Gastrocnemius medialis (tissue), 4 donors: ENCODE data around the gene PRR7. TPM values are rescaled to one million over a fixed set of nuclear protein-coding genes. Genes with fewer than 3 reads are reported as not detected.

Source experiments
- ATAC-seq, 2 donors: fragments of 150-250 bp; one replicate each; pipeline ENCODE4 v1.9.1; 2016
- DNase-seq, 2 donors: peaks; one replicate each; pipeline ENCODE4 v3.0.0-alpha.2; 2019
- H3K27ac ChIP-seq, 4 donors: fragments of 200-600 bp; sonication (generic); 1 replicate in 1 of 4; 2 replicates in 3 of 4; pipeline ENCODE4 v1.5.1; 2016 to 2018; ENCODE audit warnings: mild to moderate bottlenecking in 2 of 4, moderate library complexity in 1 of 4
- H3K27me3 ChIP-seq, 3 donors: fragments of 200-600 bp; sonication (generic) in 2 of 3; 1 replicate in 1 of 3; 2 replicates in 2 of 3; pipeline versions ENCODE4 v1.5.1 to v1.6.0; 2016 to 2019; ENCODE audit warnings: mild to moderate bottlenecking in 1 of 3, moderate library complexity in 1 of 3
- H3K36me3 ChIP-seq, 2 donors: fragments of 200-600 bp; sonication (generic) in 1 of 2; one replicate each; pipeline ENCODE4 v1.5.1; 2017 to 2018
- H3K4me1 ChIP-seq, 2 donors: fragments of 200-600 bp; sonication (generic) in 1 of 2; one replicate each; pipeline ENCODE4 v1.5.1; 2016 to 2017; ENCODE audit warnings: mild to moderate bottlenecking in 2 of 2
- H3K4me3 ChIP-seq, 4 donors: fragments of 200-600 bp; sonication (generic) in 3 of 4; 1 replicate in 1 of 4; 2 replicates in 3 of 4; pipeline ENCODE4 v1.5.1; 2016 to 2019; ENCODE audit warnings: mild to moderate bottlenecking in 2 of 4
- H3K9me3 ChIP-seq, 3 donors: fragments of 200-600 bp; sonication (generic) in 2 of 3; 1 replicate in 1 of 3; 2 replicates in 2 of 3; pipeline ENCODE4 v1.5.1; 2016 to 2019
- CTCF ChIP-seq, 5 experiments: fragments of 450-650 bp in 3 of 5; fragments of 200-600 bp in 2 of 5; sonication (generic) in 2 of 5; IDR thresholded peaks in 4 of 5; conservative IDR thresholded peaks in 1 of 5; 1 replicate in 4 of 5; 2 replicates in 1 of 5; pipeline ENCODE4 v1.5.1; 2016 to 2019; ENCODE audit warnings: antibody characterized with exemption in 5 of 5, mild to moderate bottlenecking in 3 of 5, moderate library complexity in 3 of 5
- POLR2A ChIP-seq, 2 donors: fragments of 450-650 bp; IDR thresholded peaks; one replicate each; pipeline ENCODE4 v1.6.1; 2017; ENCODE audit warnings: antibody characterized with exemption in 2 of 2, mild to moderate bottlenecking in 2 of 2, moderate library complexity in 2 of 2
- in situ Hi-C, 4 donors: fragments of 200-750 bp; cut with MboI; loops; one replicate each; pipeline versions ENCODE4 v1.15.0 to v1.8.0; 2017; ENCODE audit warnings: low sequenced_read_pairs in 4 of 4
- intact Hi-C: fragments of 100-400 bp; cut with DNase I; formaldehyde crosslinking; loops from one replicate; pipeline ENCODE4 v1.15.1; 2023; ENCODE audit warnings: low total_unique reads
- total RNA-seq, 4 donors: library from RNA; depleted of rRNA; stranded (reverse); fragments of >200 nt; gene quantifications; one replicate each; pipeline versions ENCODE4 v1.1.0 to v1.2.3, GENCODE V29; 2016

PRR7 gene
- total RNA-seq, 4 donors from 2014 or later = 0.63 to 2.0 (median 1.4) TPM; not detected in 1

GRCh38 chr5:177459819-177460628 lies 13.4 kb downstream of the PRR7 start:
- ATAC-seq = no peak
- Histone ChIP-seq H3K4me3 (no peak overlapping the region), H3K9me3 (no peaks in the 10 kb centered on the region), H3K4me1 (peaks cover 4 to 17% of the 10 kb centered on the region in 2 donors), H3K27me3 (no peaks in the 10 kb centered on the region), H3K27ac (no peak overlapping the region), H3K36me3 (no peaks in the 10 kb centered on the region)
- intact Hi-C loops (loop anchor here (5.0 to 10.0 kb wide), 2 partner anchors 148 to 345 kb away; partner anchors contain the start of gene MXD3), in situ Hi-C loops (loop anchor here in 2 of 4 donors (5.0 to 10.0 kb wide), 2 partner anchors 55 to 68 kb away; partner anchors contain the start of genes F12 (in 1 of the 2) and PFN3 (in 1 of the 2))
- no peak for TF ChIP-seq CTCF (IDR thresholded peaks at IDR 0.05 in 4 of 5, conservative IDR thresholded peaks at IDR 0.05 in 1 of 5)
- no peak for DNase-seq

GRCh38 chr5:177462021-177462670 lies 15.5 kb downstream of the PRR7 start:
- Histone ChIP-seq H3K4me1 (peaks cover 0 to 3% of the 10 kb centered on the region in 2 donors), H3K9me3 (no peaks in the 10 kb centered on the region), H3K4me3 (peak overlapping the region in 1 of 4 donors; percentile 33), H3K27ac (peak overlapping the region; percentile 47 to 69 (median 58)), H3K36me3 (no peaks in the 10 kb centered on the region), H3K27me3 (no peaks in the 10 kb centered on the region)
- intact Hi-C loops (no loop called here), in situ Hi-C loops (loop anchor here in 1 of 4 donors (5.0 kb wide), 1 partner anchor 70 kb away; no protein-coding TSS in a partner anchor)
- ATAC-seq (no peak), DNase-seq (no peak)
- TF ChIP-seq CTCF (IDR thresholded peaks at IDR 0.05 in 4 of 5, conservative IDR thresholded peaks at IDR 0.05 in 1 of 5) (no peak), POLR2A (IDR thresholded peaks at IDR 0.05) (no peak)

GRCh38 chr5:177465044-177465443 lies 18.4 kb downstream of the PRR7 start:
- no peak for TF ChIP-seq POLR2A (IDR thresholded peaks at IDR 0.05)
- no peak for TF ChIP-seq CTCF (IDR thresholded peaks at IDR 0.05 in 4 of 5, conservative IDR thresholded peaks at IDR 0.05 in 1 of 5)
- Histone ChIP-seq H3K27me3 (no peaks in the 10 kb centered on the region), H3K4me3 (no peak overlapping the region), H3K27ac (no peak overlapping the region), H3K36me3 (no peaks in the 10 kb centered on the region), H3K4me1 (no peaks in the 10 kb centered on the region), H3K9me3 (no peaks in the 10 kb centered on the region)
- in situ Hi-C loops (no loop called here), intact Hi-C loops (no loop called here)
- ATAC-seq = no peak
- DNase-seq = no peak

GRCh38 chr5:177466861-177467260 lies 20.2 kb downstream of the PRR7 start:
- H3K36me3 ChIP-seq = no peaks in the 10 kb centered on the region
- in situ Hi-C loops = no loop called here
- intact Hi-C loops = no loop called here
- ATAC-seq (no peak), DNase-seq (no peak)
- H3K4me3 ChIP-seq = no peak overlapping the region
- no peaks in the 10 kb centered on the region for H3K9me3 ChIP-seq
- no peaks in the 10 kb centered on the region for H3K27me3 ChIP-seq
- peaks cover 0 to 7% of the 10 kb centered on the region in 2 donors for H3K4me1 ChIP-seq
- no peak for TF ChIP-seq POLR2A (IDR thresholded peaks at IDR 0.05)
- TF ChIP-seq CTCF (IDR thresholded peaks at IDR 0.05 in 4 of 5, conservative IDR thresholded peaks at IDR 0.05 in 1 of 5) = no peak
- no peak overlapping the region for H3K27ac ChIP-seq
